ENCODE data around the gene ZBTB16.

- no peak for TF ChIP-seq POLR2A (IDR thresholded peaks at IDR 0.05)
- no peak for TF ChIP-seq CTCF (IDR thresholded peaks at IDR 0.05)
These were observed 174.2 kb downstream of the ZBTB16 start for GRCh38 chr11:114233755-114234154.

All from sigmoid colon (tissue), 3 donors.